Keratinocyte (primary cell): Measurements from ENCODE around the gene FBN1. TPM values are rescaled to one million over a fixed set of nuclear protein-coding genes. Genes with fewer than 3 reads are reported as not detected.
A peak's percentile ranks its signal among the peaks of the same experiment; 100 is the strongest.

Source experiments
- DNase-seq: peaks from one replicate; pipeline ENCODE4 v3.0.0-alpha.2; 2011; ENCODE audit warnings: low read depth, missing footprints, low spot score
- FAIRE-seq: peaks from 2 replicates; lab custom pipeline; 2011; peaks lifted over from hg19 to GRCh38; lab: Jason Lieb, UNC
- H2AFZ ChIP-seq: 2 replicates; pipeline ENCODE4 v1.6.0; 2012; ENCODE audit warnings: low read length, control low read depth, inconsistent platforms; ENCODE audit not compliant: control insufficient read depth
- H3K27ac ChIP-seq: 2 replicates; pipeline ENCODE4 v1.5.1; 2011; ENCODE audit warnings: low read length; ENCODE audit not compliant: control insufficient read depth, insufficient read depth
- H3K27me3 ChIP-seq: 3 replicates; pipeline ENCODE4 v1.6.0; 2011; ENCODE audit warnings: low read length; ENCODE audit not compliant: control insufficient read depth, insufficient read depth; ENCODE audit errors: extremely low read depth
- H3K36me3 ChIP-seq, 2 experiments: 2 replicates in 1 of 2; 3 replicates in 1 of 2; pipeline ENCODE4 v1.5.1; 2011; ENCODE audit warnings: low read length in 2 of 2, mild to moderate bottlenecking in 1 of 2; ENCODE audit not compliant: control insufficient read depth in 2 of 2, insufficient read depth in 2 of 2; ENCODE audit errors: extremely low read depth in 1 of 2
- H3K4me1 ChIP-seq: 3 replicates; pipeline ENCODE4 v1.5.1; 2011; ENCODE audit warnings: low read length; ENCODE audit not compliant: control insufficient read depth, insufficient read depth; ENCODE audit errors: extremely low read depth
- H3K4me2 ChIP-seq: 3 replicates; pipeline ENCODE4 v1.6.0; 2011; ENCODE audit warnings: low read depth, low read length; ENCODE audit not compliant: control insufficient read depth, insufficient read depth; ENCODE audit errors: extremely low read depth
- H3K4me3 ChIP-seq, 3 experiments: fragments of 200-600 bp in 1 of 3; sonication (generic) in 1 of 3; 2 replicates in 2 of 3; 3 replicates in 1 of 3; pipeline ENCODE4 v1.5.1; 2011 to 2016; ENCODE audit warnings: low read length in 3 of 3, mild to moderate bottlenecking in 3 of 3, control low read depth in 2 of 3, inconsistent platforms in 1 of 3, low read depth in 1 of 3, mixed read lengths in 1 of 3, mixed run types in 1 of 3, moderate library complexity in 1 of 3; ENCODE audit not compliant: control insufficient read depth in 2 of 3, insufficient read depth in 2 of 3; ENCODE audit errors: extremely low read depth in 1 of 3
- H3K79me2 ChIP-seq: 2 replicates; pipeline ENCODE4 v1.6.0; 2012; ENCODE audit warnings: low read length; ENCODE audit not compliant: control insufficient read depth, insufficient read depth
- H3K9ac ChIP-seq: 3 replicates; pipeline ENCODE4 v1.6.0; 2011; ENCODE audit warnings: low read length; ENCODE audit not compliant: control insufficient read depth, insufficient read depth; ENCODE audit errors: extremely low read depth
- H3K9me1 ChIP-seq: 3 replicates; pipeline ENCODE4 v1.6.0; 2011; ENCODE audit warnings: low read length; ENCODE audit not compliant: control insufficient read depth, insufficient read depth; ENCODE audit errors: extremely low read depth
- H3K9me3 ChIP-seq: 2 replicates; pipeline ENCODE4 v1.5.1; 2012; ENCODE audit warnings: low read depth, low read length; ENCODE audit not compliant: control insufficient read depth
- H4K20me1 ChIP-seq: 3 replicates; pipeline ENCODE4 v1.6.0; 2011; ENCODE audit warnings: low read length; ENCODE audit not compliant: control insufficient read depth, insufficient read depth; ENCODE audit errors: extremely low read depth
- EZH2 ChIP-seq: IDR thresholded peaks from one replicate; pipeline ENCODE4 v1.6.1; 2012; ENCODE audit warnings: inconsistent platforms, mild to moderate bottlenecking, low read length, moderate library complexity
- dilution Hi-C: fragments of 300-500 bp; cut with MboI; formaldehyde crosslinking; loops from one replicate; pipeline ENCODE4 v1.7.0; 2020; ENCODE audit warnings: low sequenced_read_pairs; ENCODE audit not compliant: extremely low pct_ligation_motif_present
- polyA plus RNA-seq, 5 experiments: library from polyadenylated mRNA; depleted of rRNA in 3 of 5; stranded (reverse) in 3 of 5; stranded (forward) in 1 of 5; unstranded in 1 of 5; fragments of >200 nt; gene quantifications; 1 replicate in 1 of 5; 2 replicates in 3 of 5; 3 replicates in 1 of 5; pipeline versions ENCODE4 v1.2.1 to v1.2.3, GENCODE V29; 2011 to 2012; ENCODE audit warnings: missing spikeins in 2 of 5, low read depth in 1 of 5, low replicate concordance in 1 of 5
- TF ChIP-seq, protein P1 (sequence below), 3 experiments: IDR thresholded peaks in 1 of 3; conservative IDR thresholded peaks in 1 of 3; optimal IDR thresholded peaks in 1 of 3; 2 replicates in 2 of 3; 3 replicates in 1 of 3; pipeline versions ENCODE3 to v1.5.1; 2011; ENCODE audit warnings: low read length in 3 of 3, mild to moderate bottlenecking in 3 of 3, moderate library complexity in 2 of 3, control low read depth in 1 of 3, inconsistent platforms in 1 of 3; ENCODE audit not compliant: insufficient read depth in 2 of 3; ENCODE audit errors: extremely low read depth in 1 of 3

The FBN1 gene
- polyA plus RNA-seq, 1 donor (not counting 4 experiments of a cell fraction or from before 2014, with no cell fraction given): 3.5 TPM

DNA sequence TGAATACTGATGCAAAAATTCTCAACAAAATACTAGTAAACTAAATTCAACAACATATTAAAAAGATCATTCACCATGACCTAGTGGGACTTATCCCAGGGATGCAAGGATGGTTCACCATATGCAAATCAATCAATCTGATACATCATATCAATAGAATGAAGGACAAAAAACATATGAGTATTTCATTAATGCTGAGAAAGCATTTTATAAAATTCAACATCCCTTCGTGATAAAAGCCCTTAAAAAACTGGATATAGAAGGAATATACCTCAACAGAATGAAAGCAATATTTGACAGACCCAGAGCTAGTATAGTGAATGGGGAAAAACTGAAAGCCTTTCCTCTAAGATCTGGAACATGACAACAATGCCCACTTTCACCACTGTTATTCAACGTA, 43.0 kb upstream of the FBN1 start:
- H3K36me3 ChIP-seq: no peaks in the 10 kb centered on the region
- no peak overlapping the region for H2AFZ ChIP-seq
- H3K27me3 ChIP-seq: no peaks in the 10 kb centered on the region
- H3K9ac ChIP-seq: no peak overlapping the region
- dilution Hi-C loops: no loop called here
- no peak overlapping the region for H3K4me2 ChIP-seq
- no peaks in the 10 kb centered on the region for H3K9me3 ChIP-seq
- H3K9me1 ChIP-seq: no peaks in the 10 kb centered on the region
- no peak for FAIRE-seq
- no peak for DNase-seq
- TF ChIP-seq, protein P1, sequence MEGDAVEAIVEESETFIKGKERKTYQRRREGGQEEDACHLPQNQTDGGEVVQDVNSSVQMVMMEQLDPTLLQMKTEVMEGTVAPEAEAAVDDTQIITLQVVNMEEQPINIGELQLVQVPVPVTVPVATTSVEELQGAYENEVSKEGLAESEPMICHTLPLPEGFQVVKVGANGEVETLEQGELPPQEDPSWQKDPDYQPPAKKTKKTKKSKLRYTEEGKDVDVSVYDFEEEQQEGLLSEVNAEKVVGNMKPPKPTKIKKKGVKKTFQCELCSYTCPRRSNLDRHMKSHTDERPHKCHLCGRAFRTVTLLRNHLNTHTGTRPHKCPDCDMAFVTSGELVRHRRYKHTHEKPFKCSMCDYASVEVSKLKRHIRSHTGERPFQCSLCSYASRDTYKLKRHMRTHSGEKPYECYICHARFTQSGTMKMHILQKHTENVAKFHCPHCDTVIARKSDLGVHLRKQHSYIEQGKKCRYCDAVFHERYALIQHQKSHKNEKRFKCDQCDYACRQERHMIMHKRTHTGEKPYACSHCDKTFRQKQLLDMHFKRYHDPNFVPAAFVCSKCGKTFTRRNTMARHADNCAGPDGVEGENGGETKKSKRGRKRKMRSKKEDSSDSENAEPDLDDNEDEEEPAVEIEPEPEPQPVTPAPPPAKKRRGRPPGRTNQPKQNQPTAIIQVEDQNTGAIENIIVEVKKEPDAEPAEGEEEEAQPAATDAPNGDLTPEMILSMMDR (optimal IDR thresholded peaks at IDR 0.05 in 1 of 3, IDR thresholded peaks at IDR 0.05 in 1 of 3, conservative IDR thresholded peaks at IDR 0.05 in 1 of 3; ENCODE audit: extremely low read depth in 1 of 3, insufficient read depth in 2 of 3, low read length in 3 of 3): no peak
- no peak for TF ChIP-seq EZH2
- H4K20me1 ChIP-seq: no peaks in the 10 kb centered on the region
- no peaks in the 10 kb centered on the region for H3K79me2 ChIP-seq
- no peak overlapping the region for H3K27ac ChIP-seq
- no peak overlapping the region for H3K4me3 ChIP-seq
- peaks cover 9% of the 10 kb centered on the region for H3K4me1 ChIP-seq

DNA sequence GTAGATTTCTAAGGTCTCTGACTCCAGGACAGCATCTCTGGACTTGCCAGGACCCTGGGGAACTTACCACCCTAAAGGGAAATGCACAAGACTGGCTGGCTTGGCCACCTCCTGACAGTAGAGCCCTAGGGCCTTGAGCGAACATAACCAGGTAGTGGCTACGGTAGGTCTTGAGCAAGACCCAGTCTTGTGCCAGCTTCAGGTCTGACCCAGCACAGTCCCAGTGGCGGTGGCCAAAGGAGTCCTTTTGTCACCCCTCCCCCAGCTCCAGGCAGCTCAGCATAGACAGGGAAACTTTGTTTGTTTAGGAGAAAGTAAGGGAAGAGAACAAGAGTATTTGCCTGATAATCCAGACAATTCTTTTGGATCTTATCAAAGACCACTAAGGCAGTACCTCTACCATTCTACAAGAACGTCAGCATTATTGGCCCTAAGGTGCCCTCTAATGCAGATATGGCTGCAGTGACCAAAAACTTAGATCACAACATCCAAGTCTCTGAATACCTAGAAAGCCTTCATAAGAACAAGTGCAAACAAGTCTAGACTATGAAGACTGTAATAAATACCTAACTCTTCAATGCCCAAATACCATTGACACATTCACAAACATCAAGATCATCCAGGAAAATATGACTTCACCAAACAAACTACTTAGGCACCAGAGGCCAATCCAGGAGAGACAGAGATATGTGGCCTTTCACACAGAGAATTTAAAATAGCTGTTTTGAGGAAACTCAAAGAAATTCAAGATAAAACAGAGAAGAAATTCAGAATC, 38.7 kb upstream of the FBN1 start:
- dilution Hi-C loops: no loop called here

More for the DNA sequence above, 38.7 kb upstream of the FBN1 start:
- H3K79me2 ChIP-seq: no peaks in the 10 kb centered on the region
- no peak overlapping the region for H3K9ac ChIP-seq
- FAIRE-seq (peak; percentile 78), DNase-seq (no peak)
- H2AFZ ChIP-seq: no peak overlapping the region
- H3K27me3 ChIP-seq: no peaks in the 10 kb centered on the region
- H3K4me2 ChIP-seq: peak overlapping the region; percentile 30
- no peaks in the 10 kb centered on the region for H3K36me3 ChIP-seq
- no peaks in the 10 kb centered on the region for H4K20me1 ChIP-seq
- no peak overlapping the region for H3K4me3 ChIP-seq
- TF ChIP-seq, protein P1 (optimal IDR thresholded peaks at IDR 0.05 in 1 of 3, IDR thresholded peaks at IDR 0.05 in 1 of 3, conservative IDR thresholded peaks at IDR 0.05 in 1 of 3; ENCODE audit: extremely low read depth in 1 of 3, insufficient read depth in 2 of 3, low read length in 3 of 3): no peak
- TF ChIP-seq EZH2: no peak
- H3K27ac ChIP-seq: peak overlapping the region; percentile 33
- H3K9me3 ChIP-seq: no peaks in the 10 kb centered on the region
- peaks cover 32% of the 10 kb centered on the region for H3K4me1 ChIP-seq
- H3K9me1 ChIP-seq: no peaks in the 10 kb centered on the region
